ENCODE measurements around the gene ATPAF1. TPM values are rescaled to one million over a fixed set of nuclear protein-coding genes. Genes with fewer than 3 reads are reported as not detected.

The ATPAF1 gene
- polyA plus RNA-seq, 3 donors = 95.5 to 111 (median 99.4) TPM

Other genes with a start within 250 kb of the ATPAF1 start
- under 1 TPM in 1 of 3 donors, not detected in 2; 0.05 TPM for gene DMBX1, start 178.5 kb downstream of the ATPAF1 start, polyA plus RNA-seq (ENCODE audit: insufficient read length in 3 of 3)
- not detected for gene KNCN, start 116.7 kb downstream of the ATPAF1 start, polyA plus RNA-seq (ENCODE audit: insufficient read length in 3 of 3)
- 10 to 100 TPM; 24.8 to 49.0 (median 27.6) TPM for gene MKNK1, start 64.1 kb downstream of the ATPAF1 start, polyA plus RNA-seq (ENCODE audit: insufficient read length in 3 of 3)
- 10 to 100 TPM; 10.5 to 13.2 (median 11.1) TPM for gene MOB3C, start 51.6 kb downstream of the ATPAF1 start, polyA plus RNA-seq (ENCODE audit: insufficient read length in 3 of 3)
- under 1 TPM; 0.24 to 0.64 (median 0.57) TPM for gene TEX38, start 3.5 kb upstream of the ATPAF1 start, polyA plus RNA-seq (ENCODE audit: insufficient read length in 3 of 3)
- 100 to 1,000 TPM in 1 of 3 donors, 10 to 100 TPM in 2; 88.3 to 106 (median 92.0) TPM for gene EFCAB14, start 50.8 kb upstream of the ATPAF1 start, polyA plus RNA-seq (ENCODE audit: insufficient read length in 3 of 3)
- gene CYP4B1, start 130.7 kb upstream of the ATPAF1 start, polyA plus RNA-seq (ENCODE audit: insufficient read length in 3 of 3) = 1 to 10 TPM; 1.4 to 1.7 (median 1.6) TPM